HG02885 (cell line): Measurements from ENCODE around the gene DLG4.
"Not testable (repeated sequence)": the region's sequence is repeated elsewhere in the genome, so short reads cannot be mapped to it uniquely, and the experiment has no call there.

Experiments
- ATAC-seq: cut with Tn5 transposase; IDR thresholded peaks from one replicate; pipeline ENCODE4 v1.9.1; 2021; ENCODE audit warnings: mild to moderate bottlenecking; ENCODE audit not compliant: unreplicated experiment, poor library complexity

The DLG4 gene

DNA sequence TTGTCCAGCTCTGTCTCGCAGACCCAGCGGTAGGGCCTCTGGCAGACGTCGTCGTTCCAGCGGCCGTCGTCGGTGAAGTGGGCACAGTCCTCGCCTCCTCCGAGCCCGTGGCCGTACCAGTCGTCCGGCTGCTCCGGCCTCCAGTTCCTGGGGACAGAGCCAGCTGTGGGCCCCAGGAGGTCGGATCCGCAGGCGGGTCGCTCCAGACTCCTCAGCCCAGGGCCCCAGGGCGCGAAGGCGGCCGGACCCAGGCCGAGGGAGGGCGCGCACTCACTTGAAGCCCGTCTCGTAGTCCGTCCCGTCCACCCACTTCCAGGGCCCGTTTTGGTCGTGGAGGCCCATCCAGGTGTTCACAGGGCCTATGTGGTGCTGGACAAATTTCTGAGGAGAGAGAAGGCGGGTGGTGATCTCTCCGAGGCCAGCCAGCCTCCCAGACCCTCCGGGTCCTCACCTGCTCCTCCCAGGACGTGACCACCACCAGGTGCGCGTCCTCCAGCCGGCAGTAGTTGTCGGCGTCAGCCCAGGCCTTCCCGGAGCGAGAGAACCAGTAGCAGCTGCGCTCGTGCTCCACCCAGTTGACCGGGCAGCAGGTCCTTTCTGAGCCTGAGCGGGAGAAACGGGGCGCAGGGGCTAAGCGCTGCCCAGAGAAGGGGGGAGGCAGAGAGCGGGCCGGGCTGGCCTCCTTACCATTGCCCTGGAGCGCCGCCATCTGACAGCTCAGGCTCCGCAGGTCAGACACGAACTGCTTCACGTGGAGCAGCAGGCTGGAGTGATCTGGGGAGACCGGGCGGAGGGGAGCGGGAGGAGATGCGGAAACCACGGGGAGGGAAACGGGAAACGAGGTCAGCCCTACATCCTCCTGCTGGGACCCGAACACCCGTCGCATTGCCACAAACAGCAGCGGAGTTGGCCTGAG is 45.7 kb downstream of the DLG4 start:
- ATAC-seq = no peak

DNA sequence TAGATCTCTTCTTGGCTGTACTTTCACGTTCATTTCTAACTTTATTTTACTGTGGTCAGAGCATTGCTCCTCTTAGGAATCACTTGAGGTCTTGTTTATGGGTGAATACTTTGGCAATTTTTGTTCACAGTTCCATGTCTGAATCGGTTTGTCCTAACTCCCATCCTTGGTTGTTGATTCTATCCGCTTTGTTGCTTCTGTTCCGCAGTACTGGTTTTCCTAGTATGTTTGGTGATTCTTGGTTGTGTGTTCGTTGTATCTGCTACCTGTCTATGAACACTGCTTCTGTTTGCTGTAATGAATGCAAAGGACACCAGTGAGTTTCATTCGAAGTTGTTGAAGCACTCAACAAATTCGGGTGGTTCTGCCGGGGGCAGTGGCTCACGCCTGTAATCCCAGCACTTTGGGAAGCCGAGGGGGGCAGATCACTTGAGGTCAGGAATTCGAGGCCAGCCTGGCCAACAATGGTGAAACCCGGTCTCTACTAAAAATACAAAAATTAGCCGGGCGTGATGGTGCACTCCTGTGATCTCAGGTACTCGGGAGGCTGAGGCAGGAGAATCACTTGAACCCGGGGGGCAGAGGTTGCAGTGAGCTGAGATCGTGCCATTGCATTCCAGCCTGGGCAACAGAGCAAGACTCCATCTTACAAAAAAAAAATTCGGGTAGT is 47.0 kb downstream of the DLG4 start:
- ATAC-seq = not testable (repeated sequence)

DNA sequence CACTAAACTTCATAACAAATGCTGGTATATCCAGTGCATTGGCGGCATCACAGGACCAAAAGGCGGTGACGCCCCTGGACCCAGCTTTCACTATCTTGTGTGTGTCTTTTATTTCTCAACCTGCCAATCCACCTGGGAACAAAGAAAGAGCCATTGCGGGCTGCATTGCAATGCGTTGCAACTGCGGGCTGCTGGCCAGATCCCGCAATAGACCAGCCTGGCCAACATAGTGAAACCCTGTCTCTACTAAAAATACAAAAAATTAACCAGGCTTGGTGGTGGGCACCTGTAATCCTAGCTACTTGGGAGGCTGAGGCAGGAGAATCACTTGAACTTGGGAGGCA is 50.1 kb downstream of the DLG4 start:
- not testable (repeated sequence) for ATAC-seq

DNA sequence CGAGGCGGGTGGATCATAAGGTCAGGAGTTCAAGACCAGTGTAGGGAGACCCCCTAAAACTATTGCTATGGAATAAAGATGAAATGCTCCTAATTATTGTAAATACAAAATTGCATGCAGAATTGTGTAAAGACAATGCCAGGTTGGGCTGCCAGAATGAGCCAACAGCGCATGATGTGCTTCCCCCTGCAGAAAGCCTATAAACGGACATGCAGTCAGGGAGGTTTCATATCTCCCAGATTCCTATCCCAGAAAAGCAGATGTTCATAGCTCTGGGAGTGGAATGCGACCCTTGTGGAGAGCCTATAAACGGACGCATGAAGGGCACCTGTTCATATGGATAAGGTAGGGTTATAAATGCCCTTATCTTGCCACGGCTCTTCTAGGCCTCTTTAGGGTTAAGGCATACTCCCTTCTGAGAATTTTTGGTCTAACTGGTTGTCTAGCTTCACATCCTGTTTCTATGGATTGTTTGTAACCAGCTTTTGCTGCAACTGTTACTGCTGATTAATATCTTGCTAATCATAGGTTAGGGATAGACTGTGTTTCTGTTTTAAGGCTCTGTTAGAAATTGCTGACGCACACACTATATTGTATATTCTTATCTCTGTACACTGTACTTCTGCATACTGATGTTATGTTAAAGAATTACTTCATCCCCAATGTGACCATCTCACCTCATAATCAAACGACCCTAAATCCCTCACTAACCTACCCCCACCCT is 50.6 kb downstream of the DLG4 start:
- not testable (repeated sequence) for ATAC-seq

DNA sequence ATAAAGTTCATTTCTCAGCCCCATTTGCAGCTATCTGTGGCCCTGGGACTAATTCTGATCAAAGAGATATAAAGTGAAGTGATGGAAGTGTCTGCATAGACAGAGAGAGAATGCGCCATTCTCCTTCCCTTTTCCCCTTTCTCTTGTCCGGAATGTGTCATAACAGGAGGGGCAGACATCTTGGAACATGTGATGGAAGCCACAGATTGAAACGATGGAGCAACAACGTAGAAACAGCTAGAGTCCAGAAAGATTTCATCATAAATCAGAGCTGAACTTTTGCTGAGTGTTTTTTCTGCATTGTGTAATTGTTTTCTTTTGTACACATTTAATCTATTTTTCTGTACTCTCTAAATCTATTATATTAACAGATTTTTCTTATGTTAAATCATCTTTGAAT is 51.8 kb downstream of the DLG4 start:
- ATAC-seq = no peak

DNA sequence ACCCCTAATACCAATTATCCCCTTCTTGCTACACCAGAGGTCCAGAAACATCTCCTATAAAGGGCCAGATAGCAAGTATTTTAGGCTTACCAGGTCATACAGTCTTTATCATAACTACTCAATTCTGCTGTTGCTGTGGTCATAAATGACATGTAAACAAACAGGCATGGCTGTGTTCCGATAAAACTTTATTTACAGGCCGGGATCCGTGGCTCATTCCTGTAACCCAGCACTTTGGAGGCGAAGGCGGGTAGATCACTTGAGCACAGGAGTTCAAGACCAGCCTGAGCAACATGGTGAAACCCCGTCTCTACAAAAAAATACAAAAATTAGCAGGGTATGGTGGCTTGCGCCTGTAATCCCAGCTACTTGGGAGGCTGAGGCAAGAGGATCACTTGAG is 52.8 kb downstream of the DLG4 start:
- no peak for ATAC-seq

DNA sequence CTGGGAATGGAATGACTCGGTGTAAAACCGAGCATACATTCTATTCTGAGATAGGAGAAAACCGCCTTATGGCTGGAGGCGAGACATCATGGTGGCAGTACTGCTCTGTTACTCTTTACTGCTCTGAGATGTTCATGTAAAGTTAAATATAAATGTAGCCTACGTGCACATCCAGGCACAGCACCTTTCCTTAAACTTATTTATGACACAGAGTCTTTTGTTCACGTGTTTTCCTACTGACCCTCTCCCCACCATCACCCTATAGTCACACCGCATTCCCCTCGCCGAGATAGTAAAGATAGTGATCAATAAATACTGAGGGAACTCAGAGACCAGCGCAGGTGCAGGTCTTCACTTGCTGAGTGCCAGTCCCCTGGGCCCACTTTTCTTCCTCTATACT is 60.1 kb downstream of the DLG4 start:
- ATAC-seq = not testable (repeated sequence)

DNA sequence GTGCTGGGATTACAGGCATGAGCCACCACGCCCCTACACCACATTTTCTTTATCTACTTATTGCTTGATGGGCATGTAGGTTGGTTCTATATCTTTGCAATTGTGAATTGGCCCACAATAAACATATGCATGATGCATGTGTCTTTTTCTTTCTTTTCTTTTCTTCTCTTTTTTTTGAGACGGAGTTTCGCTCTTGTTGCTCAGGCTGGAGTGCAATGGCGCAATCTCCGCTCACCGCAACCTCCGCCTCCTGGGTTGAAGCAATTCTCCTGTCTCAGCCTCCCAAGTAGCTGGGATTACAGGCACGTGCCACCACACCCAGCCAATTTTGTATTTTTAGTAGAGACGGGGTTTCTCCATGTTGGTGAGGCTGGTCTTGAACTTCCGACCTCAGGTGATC is 61.2 kb downstream of the DLG4 start:
- ATAC-seq = not testable (repeated sequence)

DNA sequence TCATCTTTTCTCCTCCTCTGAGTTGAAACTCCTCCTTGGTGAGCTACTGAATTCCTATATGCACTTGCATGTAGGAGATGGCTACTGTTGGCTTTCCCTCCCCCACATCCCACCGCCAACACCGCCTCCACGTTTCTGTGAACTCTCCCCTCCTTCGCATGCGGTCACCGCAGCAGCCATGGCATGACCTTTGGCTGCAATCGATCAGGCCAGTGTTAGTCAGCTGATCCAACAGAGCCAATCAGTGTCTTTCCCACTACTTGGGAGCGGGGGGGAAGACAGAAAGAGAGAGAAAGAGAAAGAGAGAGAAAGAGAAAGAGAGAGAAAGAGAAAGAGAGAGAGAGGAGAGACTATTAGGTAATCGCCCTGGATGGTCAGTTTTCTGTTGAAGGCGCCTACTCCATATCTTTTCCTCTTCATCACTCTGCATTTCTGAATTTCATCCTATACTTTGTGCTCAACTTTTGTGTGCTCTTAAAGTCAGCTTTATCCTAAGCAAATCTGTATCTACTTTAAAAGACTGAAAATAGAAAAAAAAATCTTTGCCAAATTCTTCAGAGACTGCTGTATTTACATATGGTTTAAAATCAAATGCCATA is 63.2 kb downstream of the DLG4 start:
- ATAC-seq = no peak

DNA sequence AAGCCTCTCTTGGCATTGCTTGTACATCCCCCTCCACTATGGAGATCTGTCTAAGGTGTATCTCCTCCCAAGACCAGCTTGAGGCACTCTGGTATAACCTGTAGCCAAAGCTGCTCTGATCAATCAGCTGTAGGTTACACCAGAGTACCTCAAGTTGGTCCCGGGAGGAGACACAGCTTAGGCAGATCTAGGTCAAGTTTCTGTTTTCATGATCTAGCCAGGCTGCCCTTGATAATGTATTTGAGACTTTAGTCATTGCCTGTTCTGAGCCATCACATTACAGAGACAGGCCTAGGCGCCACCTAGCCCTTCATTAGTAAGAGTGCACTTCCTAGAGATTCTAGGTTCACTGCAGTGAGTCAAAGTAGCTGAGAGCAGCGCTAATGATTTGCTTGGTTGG is 71.9 kb downstream of the DLG4 start:
- no peak for ATAC-seq

DNA sequence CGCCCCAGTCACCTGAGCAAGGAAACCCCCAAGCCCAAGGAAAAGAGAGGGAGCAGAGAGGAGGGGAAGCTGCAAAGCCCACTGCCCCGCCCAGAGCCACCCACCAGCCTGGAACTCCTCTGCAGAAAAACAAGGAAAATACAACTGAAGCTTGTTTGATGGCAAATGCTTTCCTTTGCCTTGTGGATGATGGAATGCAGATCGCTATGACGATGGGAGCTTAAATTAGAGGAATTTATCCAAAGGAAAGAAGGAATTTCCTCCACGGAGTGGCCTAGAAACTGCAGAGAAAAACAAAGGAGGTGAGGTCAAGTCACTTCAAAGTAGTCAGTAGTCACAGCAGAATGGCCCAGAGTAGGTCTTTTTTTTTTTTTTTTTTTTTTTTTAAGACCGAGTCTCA is 73.5 kb downstream of the DLG4 start:
- no peak for ATAC-seq

DNA sequence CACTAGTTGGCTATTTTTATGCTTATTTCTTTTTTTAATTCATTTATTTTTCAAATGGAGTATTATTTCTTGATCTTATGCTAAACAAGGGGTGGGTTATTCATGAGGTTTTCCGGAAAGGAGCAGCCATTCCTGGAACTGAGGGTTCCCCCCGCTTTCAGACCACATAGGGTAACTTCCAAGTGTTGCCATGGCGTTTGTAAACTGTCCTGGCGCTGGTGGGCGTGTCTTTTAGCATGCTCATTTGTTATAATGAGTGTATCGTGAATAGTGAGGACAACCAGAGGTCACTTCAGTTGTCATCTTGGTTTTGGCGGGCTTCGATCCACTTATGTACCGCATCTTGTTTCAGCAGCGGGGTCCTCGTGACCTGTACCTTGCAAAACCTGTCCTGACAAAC is 75.4 kb downstream of the DLG4 start:
- ATAC-seq = no peak

DNA sequence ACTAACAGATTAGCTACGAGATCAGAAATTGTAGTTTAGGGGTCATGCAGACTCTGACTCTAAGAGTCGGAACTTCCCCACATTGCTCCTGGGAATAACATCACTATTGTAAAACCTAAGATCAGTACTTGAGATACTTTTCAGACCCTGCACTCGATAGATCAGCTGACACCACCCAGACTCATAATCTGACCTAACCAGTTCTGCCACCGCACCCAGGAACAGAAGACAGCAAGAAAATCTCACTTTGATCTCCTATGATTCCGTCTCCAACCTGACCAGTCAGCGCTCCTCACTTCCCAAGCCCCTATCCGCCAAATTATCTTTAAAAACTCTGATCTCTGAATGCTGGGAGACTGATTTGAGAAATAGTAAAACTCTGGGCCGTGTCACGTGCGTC is 77.8 kb downstream of the DLG4 start:
- ATAC-seq = no peak

DNA sequence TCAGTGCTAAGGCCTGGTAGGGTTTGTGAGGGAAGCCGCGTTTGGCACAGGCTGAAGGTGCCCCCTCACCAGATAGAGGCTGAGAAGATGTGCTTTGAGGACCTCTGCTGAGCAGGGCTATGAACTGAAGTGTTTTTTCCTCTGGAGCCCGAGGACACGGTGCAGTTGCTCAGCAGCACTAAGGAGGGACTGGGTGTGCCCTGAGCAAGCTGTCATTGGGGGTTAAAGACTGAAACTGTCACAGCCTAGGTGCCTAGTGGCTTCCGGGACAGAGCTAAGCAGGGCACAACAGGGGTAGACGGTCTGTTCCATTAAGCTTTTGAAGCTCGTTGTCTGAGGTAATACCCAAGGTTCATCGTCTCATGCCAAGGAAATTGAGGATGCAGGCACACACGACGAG is 80.2 kb downstream of the DLG4 start:
- no peak for ATAC-seq

DNA sequence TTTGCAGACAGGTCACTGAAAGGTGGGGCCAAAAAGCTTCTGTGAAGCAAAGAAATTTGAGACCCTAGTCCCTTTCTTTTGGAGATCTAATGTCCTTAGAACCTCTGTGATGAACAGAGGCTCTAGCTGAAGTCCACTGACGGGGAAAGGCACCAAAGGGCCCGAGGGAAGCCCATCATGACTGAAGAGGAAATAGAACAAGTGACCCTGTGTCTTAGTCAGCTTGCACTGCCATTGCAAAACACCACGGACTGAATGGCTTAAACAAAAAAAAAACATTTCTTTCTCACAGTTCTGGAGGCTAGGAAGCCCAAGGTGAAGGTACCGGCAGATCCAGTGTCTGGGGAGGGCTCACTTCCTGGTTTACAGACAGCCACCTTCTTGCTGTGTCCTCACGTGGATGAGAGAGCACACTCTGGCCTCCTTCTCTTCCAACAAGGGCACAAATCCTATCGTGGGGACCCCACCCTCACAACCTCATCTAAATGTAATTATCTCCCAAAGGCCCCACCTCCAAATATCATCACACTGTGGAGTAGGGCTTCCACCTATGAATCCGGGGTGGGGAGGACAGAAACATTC is 80.7 kb downstream of the DLG4 start:
- ATAC-seq = no peak

DNA sequence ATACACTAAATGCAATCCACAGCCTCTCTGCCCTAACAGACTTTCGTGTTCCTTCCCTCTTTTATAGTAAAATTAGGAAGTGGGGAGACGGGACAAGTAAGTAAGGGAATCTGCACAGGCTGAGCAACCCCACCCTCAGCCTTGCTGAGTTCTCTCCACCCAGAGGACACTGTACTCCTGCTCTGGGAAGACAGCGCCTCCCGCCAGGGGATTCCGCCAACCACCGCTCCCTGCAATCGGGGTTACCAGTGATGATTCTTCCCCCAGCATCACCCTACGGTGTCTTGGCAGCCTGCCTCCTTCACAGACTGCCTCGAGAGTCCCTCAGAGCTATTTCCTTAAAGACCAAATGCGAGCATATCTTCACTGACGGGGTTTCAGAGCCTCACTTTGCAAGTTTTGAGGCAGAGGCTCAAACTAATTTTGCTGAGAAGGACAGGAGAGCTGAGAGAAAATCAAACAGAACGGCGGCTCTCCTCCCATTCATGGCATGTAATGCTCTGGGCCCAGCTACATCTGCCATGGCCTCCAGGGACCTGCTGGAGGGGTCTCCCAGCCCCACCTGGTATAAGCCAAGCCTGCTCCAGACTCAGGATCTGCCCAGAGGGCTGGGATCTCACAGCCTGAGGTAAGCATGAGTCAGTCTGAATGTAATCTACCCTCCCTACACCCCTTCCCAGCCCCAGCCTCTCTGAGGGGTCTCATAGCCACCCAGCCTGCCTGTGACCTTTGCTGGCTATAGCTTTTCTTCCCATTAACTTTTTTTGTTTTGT is 82.3 kb downstream of the DLG4 start:
- ATAC-seq = no peak
